ENCODE measurements around the gene SKI. TPM values are rescaled to one million over a fixed set of nuclear protein-coding genes. Genes with fewer than 3 reads are reported as not detected.

SKI gene
- total and polyA plus RNA-seq, 2 of the 8 experiments (the other 6 are each of a cell fraction or from before 2014, with no cell fraction given) = 8.3 to 87.6 TPM

DNA sequence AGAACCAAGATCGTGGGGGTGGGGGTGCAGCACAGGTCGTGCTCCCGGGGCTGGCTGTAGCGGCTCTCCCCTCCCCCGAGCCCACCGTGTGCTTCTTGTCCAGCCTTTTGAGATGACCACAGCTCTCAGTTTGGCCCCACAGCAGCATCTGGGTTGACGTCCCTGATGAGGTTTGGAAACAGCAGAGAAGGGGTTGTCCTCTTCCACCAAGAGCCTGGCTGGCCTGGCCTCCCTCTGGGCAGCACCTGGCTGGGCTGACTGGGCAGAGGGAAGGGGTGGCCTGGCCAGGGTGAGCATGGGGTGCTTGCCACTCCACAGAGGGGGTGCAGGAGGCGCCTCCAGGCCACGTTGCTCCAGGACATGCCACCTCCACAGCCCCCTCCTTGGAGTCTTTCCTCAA is 61.5 kb downstream of the SKI start (continued):
- TF ChIP-seq SAP30 (IDR thresholded peaks at IDR 0.05; ENCODE audit: insufficient read depth, insufficient replicate concordance, low read length) (no peak), JUND (IDR thresholded peaks at IDR 0.05; ENCODE audit: low read length) (no peak)

All from H1 (cell line).